ENCODE results near the gene TSSK2. TPM values are rescaled to one million over a fixed set of nuclear protein-coding genes. Genes with fewer than 3 reads are reported as not detected.

TSSK2 gene
- total and polyA plus RNA-seq, 11 donors, result 0.04 to 0.19 (median 0.12) TPM; not detected in 8

DNA sequence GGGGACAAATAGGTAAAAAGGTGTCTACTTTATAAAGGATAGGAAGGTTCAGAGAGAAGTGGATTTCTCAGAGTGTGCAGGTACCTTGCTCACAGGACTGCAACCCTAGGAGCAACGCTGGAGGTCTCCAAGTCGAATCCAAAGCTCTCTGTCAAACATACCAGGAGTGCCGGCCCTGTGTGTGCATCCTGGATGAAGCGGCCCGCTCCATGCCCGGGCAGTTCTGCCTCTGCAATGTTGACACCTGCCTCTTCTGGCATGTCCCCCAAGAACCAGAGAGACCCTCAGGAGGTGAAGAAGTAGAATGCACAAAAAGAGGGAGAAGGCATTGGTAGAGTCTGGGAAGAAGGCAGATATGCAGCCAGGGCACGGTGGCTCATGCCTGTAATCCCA lies 3.1 kb upstream of the TSSK2 start:
- 87 to 92% (median 91%) methylated on average over 6 to 7 of the region's 7 CpGs for WGBS, 4 donors
- no peak overlapping the region for H3K4me3 ChIP-seq
- H3K27ac ChIP-seq, result no peak overlapping the region
- peaks cover 0 to 3% (median 1%) of the 10 kb centered on the region in 12 donors for H3K4me1 ChIP-seq
- TF ChIP-seq POLR2A (IDR thresholded peaks at IDR 0.05), result no peak
- TF ChIP-seq, protein P1, sequence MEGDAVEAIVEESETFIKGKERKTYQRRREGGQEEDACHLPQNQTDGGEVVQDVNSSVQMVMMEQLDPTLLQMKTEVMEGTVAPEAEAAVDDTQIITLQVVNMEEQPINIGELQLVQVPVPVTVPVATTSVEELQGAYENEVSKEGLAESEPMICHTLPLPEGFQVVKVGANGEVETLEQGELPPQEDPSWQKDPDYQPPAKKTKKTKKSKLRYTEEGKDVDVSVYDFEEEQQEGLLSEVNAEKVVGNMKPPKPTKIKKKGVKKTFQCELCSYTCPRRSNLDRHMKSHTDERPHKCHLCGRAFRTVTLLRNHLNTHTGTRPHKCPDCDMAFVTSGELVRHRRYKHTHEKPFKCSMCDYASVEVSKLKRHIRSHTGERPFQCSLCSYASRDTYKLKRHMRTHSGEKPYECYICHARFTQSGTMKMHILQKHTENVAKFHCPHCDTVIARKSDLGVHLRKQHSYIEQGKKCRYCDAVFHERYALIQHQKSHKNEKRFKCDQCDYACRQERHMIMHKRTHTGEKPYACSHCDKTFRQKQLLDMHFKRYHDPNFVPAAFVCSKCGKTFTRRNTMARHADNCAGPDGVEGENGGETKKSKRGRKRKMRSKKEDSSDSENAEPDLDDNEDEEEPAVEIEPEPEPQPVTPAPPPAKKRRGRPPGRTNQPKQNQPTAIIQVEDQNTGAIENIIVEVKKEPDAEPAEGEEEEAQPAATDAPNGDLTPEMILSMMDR (IDR thresholded peaks at IDR 0.05), result no peak
- ATAC-seq (no peak), DNase-seq (peak in 1 of 5 donors; percentile 41)
- H3K36me3 ChIP-seq, result peaks cover 0 to 15% (median 1%) of the 10 kb centered on the region in 9 donors
- intact Hi-C loops (cut with DNase I), result loop anchor here in 1 of 10 donors (10.0 kb wide), 1 partner anchor 63 kb away; no protein-coding TSS in a partner anchor
- no peaks in the 10 kb centered on the region for H3K9me3 ChIP-seq
- H3K27me3 ChIP-seq, result no peaks in the 10 kb centered on the region

DNA sequence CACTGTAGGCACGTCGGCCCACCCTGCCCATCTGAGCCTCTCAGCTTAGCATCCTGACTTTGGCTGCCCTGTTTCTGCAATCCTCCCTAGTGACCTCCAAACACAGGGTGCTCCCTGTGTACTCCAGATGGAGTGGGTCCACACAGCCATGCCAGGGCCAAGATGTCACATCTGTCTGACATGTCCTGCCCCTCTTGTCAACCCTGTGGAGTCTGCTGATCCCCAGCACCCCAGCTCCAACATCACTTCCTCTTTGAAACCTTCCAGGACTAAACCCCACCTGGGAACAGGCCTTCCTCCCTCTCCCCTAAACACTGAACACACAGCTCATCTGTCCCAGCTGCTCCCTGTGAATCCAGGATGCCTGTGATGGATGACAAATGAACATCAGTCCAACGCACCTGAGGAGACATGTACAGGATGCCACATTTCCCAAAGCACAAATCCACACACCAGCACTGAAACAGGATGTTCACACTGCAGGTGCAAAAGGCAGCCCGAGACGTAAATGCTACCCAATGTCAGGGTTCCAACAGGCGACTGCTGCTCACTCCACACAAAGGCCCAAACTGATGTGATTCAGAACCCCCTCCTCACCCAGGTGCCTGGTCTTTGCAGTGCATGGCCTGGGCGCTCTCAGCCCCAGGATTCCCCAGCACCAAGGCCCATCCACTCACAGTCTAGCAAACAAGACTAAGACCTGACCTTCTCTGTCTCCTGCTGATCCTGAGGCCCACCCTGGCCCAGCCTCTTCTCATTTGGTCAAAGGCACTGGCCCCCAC lies 2.0 kb upstream of the TSSK2 start:
- 85 to 93% (median 90%) methylated on average over 5 to 7 of the region's 7 CpGs for WGBS, 4 donors
- ATAC-seq (no peak), DNase-seq (peak in 1 of 5 donors; percentile 9)
- Histone ChIP-seq H3K9me3 (no peaks in the 10 kb centered on the region), H3K36me3 (peaks cover 0 to 26% (median 13%) of the 10 kb centered on the region in 9 donors), H3K4me3 (no peak overlapping the region), H3K27ac (no peak overlapping the region), H3K27me3 (no peaks in the 10 kb centered on the region), H3K4me1 (no peaks in the 10 kb centered on the region)
- TF ChIP-seq, protein P1 (IDR thresholded peaks at IDR 0.05), result no peak
- no peak for TF ChIP-seq POLR2A (IDR thresholded peaks at IDR 0.05)
- intact Hi-C loops (cut with DNase I), result loop anchor here in 1 of 10 donors (10.0 kb wide), 1 partner anchor 64 kb away; no protein-coding TSS in a partner anchor

DNA sequence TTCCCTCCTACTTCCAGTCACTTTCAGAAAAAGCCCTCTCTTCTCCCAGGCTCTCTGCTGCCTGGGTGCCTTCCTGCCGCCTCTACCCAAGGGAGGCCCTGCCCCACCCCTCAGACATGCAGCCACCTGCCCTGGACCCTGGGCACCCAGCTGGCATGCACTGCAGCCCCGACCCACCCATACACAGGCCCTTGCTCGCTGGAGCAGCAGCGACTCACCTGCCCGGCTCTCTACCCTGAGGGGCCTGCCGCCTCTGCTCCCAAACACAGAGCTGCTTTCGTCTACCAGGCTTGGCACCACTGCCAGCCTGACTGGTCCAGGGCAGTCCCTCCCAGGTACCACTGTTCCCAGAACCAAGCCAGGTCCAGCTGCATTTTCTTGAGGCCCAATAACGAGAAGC lies 1.2 kb upstream of the TSSK2 start:
- Histone ChIP-seq H3K27ac (no peak overlapping the region), H3K4me3 (no peak overlapping the region), H3K4me1 (no peaks in the 10 kb centered on the region), H3K9me3 (no peaks in the 10 kb centered on the region), H3K27me3 (no peaks in the 10 kb centered on the region), H3K36me3 (peaks cover 0 to 33% (median 20%) of the 10 kb centered on the region in 9 donors)
- peak in 1 of 5 donors; percentile 33 for DNase-seq
- WGBS, 4 donors, result 80 to 90% (median 86%) methylated on average over 8 of the region's 8 CpGs
- TF ChIP-seq, protein P1 (IDR thresholded peaks at IDR 0.05), result no peak
- TF ChIP-seq POLR2A (IDR thresholded peaks at IDR 0.05), result no peak
- intact Hi-C loops (cut with DNase I), result loop anchor here in 1 of 10 donors (10.0 kb wide), 1 partner anchor 65 kb away; no protein-coding TSS in a partner anchor
- ATAC-seq, result no peak

DNA sequence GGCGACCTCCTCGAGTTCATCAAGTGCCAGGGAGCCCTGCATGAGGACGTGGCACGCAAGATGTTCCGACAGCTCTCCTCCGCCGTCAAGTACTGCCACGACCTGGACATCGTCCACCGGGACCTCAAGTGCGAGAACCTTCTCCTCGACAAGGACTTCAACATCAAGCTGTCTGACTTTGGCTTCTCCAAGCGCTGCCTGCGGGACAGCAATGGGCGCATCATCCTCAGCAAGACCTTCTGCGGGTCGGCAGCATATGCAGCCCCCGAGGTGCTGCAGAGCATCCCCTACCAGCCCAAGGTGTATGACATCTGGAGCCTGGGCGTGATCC lies 542 bp downstream of the TSSK2 start:
- no peak overlapping the region for H3K27ac ChIP-seq
- no peak for TF ChIP-seq POLR2A (IDR thresholded peaks at IDR 0.05)
- TF ChIP-seq, protein P1 (IDR thresholded peaks at IDR 0.05), result no peak
- H3K9me3 ChIP-seq, result no peaks in the 10 kb centered on the region
- H3K4me3 ChIP-seq, result no peak overlapping the region
- DNase-seq (peak in 1 of 5 donors; percentile 40), ATAC-seq (no peak)
- 94 to 97% (median 96%) methylated on average over 18 to 19 of the region's 19 CpGs for WGBS, 4 donors
- H3K36me3 ChIP-seq, result peaks cover 0 to 47% (median 37%) of the 10 kb centered on the region in 9 donors
- intact Hi-C loops (cut with DNase I), result no loop called here
- no peaks in the 10 kb centered on the region for H3K4me1 ChIP-seq
- no peaks in the 10 kb centered on the region for H3K27me3 ChIP-seq

Data from heart left ventricle (tissue), 16 donors.